22Rv1 (cell line): Measurements from ENCODE around the gene ELF2.

Source experiments
- ZFX ChIP-seq: fragments of 450-650 bp; IDR thresholded peaks from 2 replicates; pipeline ENCODE4 v1.6.1; 2017; ENCODE audit warnings: antibody characterized with exemption, borderline replicate concordance
- TF ChIP-seq, protein P1 (sequence below): fragments of 450-650 bp; IDR thresholded peaks from 2 replicates; pipeline ENCODE4 v1.5.1; 2017; ENCODE audit warnings: mild to moderate bottlenecking

GRCh38 chr4:139184129-139184528 lies 7.1 kb upstream of the ELF2 start:
- TF ChIP-seq, protein P1, sequence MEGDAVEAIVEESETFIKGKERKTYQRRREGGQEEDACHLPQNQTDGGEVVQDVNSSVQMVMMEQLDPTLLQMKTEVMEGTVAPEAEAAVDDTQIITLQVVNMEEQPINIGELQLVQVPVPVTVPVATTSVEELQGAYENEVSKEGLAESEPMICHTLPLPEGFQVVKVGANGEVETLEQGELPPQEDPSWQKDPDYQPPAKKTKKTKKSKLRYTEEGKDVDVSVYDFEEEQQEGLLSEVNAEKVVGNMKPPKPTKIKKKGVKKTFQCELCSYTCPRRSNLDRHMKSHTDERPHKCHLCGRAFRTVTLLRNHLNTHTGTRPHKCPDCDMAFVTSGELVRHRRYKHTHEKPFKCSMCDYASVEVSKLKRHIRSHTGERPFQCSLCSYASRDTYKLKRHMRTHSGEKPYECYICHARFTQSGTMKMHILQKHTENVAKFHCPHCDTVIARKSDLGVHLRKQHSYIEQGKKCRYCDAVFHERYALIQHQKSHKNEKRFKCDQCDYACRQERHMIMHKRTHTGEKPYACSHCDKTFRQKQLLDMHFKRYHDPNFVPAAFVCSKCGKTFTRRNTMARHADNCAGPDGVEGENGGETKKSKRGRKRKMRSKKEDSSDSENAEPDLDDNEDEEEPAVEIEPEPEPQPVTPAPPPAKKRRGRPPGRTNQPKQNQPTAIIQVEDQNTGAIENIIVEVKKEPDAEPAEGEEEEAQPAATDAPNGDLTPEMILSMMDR: no peak; the same call in 1 of the 2 replicates
- TF ChIP-seq ZFX: no peak
